ENCODE results near the gene RAE1. TPM values are rescaled to one million over a fixed set of nuclear protein-coding genes. Genes with fewer than 3 reads are reported as not detected.

RAE1 gene
- total RNA-seq, 1 donor from 2014 or later = 44.6 TPM

- H3K4me3 Mint-ChIP-seq (ENCODE audit: low read depth) = no peak overlapping the region
- peaks cover 18% of the 10 kb centered on the region for H3K4me1 Mint-ChIP-seq (ENCODE audit: low read depth)
- no peak for TF ChIP-seq CTCF (IDR thresholded peaks at IDR 0.05; ENCODE audit: unreplicated experiment)
- H3K27me3 Mint-ChIP-seq = no peaks in the 10 kb centered on the region
- no peak for DNase-seq (ENCODE audit: low spot score, unreplicated experiment)
- H3K27ac Mint-ChIP-seq = no peak overlapping the region
- H3K9me3 Mint-ChIP-seq (ENCODE audit: low read depth) = no peaks in the 10 kb centered on the region
- H3K36me3 Mint-ChIP-seq (ENCODE audit: insufficient read depth) = peaks cover 16% of the 10 kb centered on the region
Measured at GRCh38 chr20:57396212-57396983, 45.3 kb downstream of the RAE1 start.

- Mint-ChIP-seq H3K27ac (no peak overlapping the region), H3K9me3 (ENCODE audit: low read depth) (no peaks in the 10 kb centered on the region), H3K4me1 (ENCODE audit: low read depth) (peaks cover 17% of the 10 kb centered on the region), H3K4me3 (ENCODE audit: low read depth) (no peak overlapping the region), H3K27me3 (no peaks in the 10 kb centered on the region), H3K36me3 (ENCODE audit: insufficient read depth) (peaks cover 17% of the 10 kb centered on the region)
- TF ChIP-seq CTCF (IDR thresholded peaks at IDR 0.05; ENCODE audit: unreplicated experiment) = no peak
- DNase-seq (ENCODE audit: low spot score, unreplicated experiment) = no peak
Measured at GRCh38 chr20:57396984-57397692, 46.1 kb downstream of the RAE1 start.

- TF ChIP-seq CTCF (IDR thresholded peaks at IDR 0.05; ENCODE audit: unreplicated experiment) = no peak
- Mint-ChIP-seq H3K4me3 (ENCODE audit: low read depth) (no peak overlapping the region), H3K9me3 (ENCODE audit: low read depth) (no peaks in the 10 kb centered on the region), H3K27me3 (no peaks in the 10 kb centered on the region), H3K4me1 (ENCODE audit: low read depth) (peaks cover 16% of the 10 kb centered on the region), H3K27ac (no peak overlapping the region), H3K36me3 (ENCODE audit: insufficient read depth) (peaks cover 18% of the 10 kb centered on the region)
- DNase-seq (ENCODE audit: low spot score, unreplicated experiment) = no peak
Measured at GRCh38 chr20:57397693-57398108, 46.6 kb downstream of the RAE1 start.

GRCh38 chr20:57398231-57398821, 47.3 kb downstream of the RAE1 start:
- no peaks in the 10 kb centered on the region for H3K27me3 Mint-ChIP-seq
- peaks cover 12% of the 10 kb centered on the region for H3K4me1 Mint-ChIP-seq (ENCODE audit: low read depth)
- H3K9me3 Mint-ChIP-seq (ENCODE audit: low read depth) = no peaks in the 10 kb centered on the region
- peaks cover 18% of the 10 kb centered on the region for H3K36me3 Mint-ChIP-seq (ENCODE audit: insufficient read depth)
- no peak for TF ChIP-seq CTCF (IDR thresholded peaks at IDR 0.05; ENCODE audit: unreplicated experiment)
- no peak overlapping the region for H3K27ac Mint-ChIP-seq
- H3K4me3 Mint-ChIP-seq (ENCODE audit: low read depth) = no peak overlapping the region
- no peak for DNase-seq (ENCODE audit: low spot score, unreplicated experiment)

- H3K9me3 Mint-ChIP-seq (ENCODE audit: low read depth) = no peaks in the 10 kb centered on the region
- H3K36me3 Mint-ChIP-seq (ENCODE audit: insufficient read depth) = peaks cover 13% of the 10 kb centered on the region
- no peak for TF ChIP-seq CTCF (IDR thresholded peaks at IDR 0.05; ENCODE audit: unreplicated experiment)
- no peak overlapping the region for H3K4me3 Mint-ChIP-seq (ENCODE audit: low read depth)
- H3K27ac Mint-ChIP-seq = no peak overlapping the region
- no peak for DNase-seq (ENCODE audit: low spot score, unreplicated experiment)
- peaks cover 6% of the 10 kb centered on the region for H3K4me1 Mint-ChIP-seq (ENCODE audit: low read depth)
- H3K27me3 Mint-ChIP-seq = no peaks in the 10 kb centered on the region
Measured at GRCh38 chr20:57398901-57399535, 48.0 kb downstream of the RAE1 start.

Measured in progenitor cell of endocrine pancreas (in vitro differentiated cells).